Measurements from ENCODE around the gene OR52E8.

OR52E8 gene

DNA sequence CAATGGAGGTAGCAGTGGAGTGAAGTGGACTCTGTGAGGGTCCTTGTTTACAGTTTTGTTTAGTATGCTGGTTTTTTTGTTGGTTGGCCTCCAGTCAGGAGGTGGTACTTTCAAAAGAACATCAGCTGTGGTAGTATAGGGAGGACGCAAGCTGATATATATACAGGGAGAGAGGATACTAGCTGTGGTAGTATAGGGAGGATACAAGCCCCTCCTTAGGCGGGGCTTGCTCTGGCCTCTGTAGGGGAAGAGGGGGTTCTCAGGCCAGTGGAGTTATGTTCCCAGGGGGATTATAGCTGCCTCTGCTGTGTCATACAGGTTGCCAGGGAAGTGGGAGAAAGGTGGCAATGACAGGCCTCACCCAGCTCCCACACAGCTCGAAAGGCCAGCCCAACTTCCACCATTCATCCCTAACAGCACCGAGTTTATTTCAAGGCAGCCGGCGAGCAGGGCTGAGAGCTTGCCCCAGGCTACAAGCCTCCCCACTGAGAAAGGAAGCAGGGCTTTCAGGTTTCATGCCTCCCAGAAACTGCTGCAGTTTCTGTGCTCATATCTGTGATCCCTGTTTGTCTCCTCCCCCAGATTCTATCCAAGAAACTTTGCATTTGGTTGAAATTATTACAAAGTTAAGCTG, 26.2 kb downstream of the OR52E8 start:
- POLR2A ChIA-PET: no interaction called here
- no peaks in the 10 kb centered on the region for H3K9me3 ChIP-seq (ENCODE audit: control insufficient read depth, insufficient read depth, low read depth, low read length)
- no peaks in the 10 kb centered on the region for H3K4me1 ChIP-seq (ENCODE audit: control insufficient read depth, insufficient read depth, low read length)
- CTCF ChIA-PET: interaction anchor here (0.6 kb wide), 3 partner anchors 47 to 508 kb away, joined by 3 to 4 read pairs (median 3); no protein-coding TSS in a partner anchor
- H3K27ac ChIP-seq (ENCODE audit: extremely low read depth, low read depth, low read length): no peak overlapping the region
- H3K4me3 ChIP-seq (ENCODE audit: low read depth, low read length): no peak overlapping the region
- TF ChIP-seq ZNF221 (tag by site-specific recombination; IDR thresholded peaks at IDR 0.05; ENCODE audit: borderline replicate concordance) (no peak), MYNN (tag by site-specific recombination; IDR thresholded peaks at IDR 0.05; ENCODE audit: borderline replicate concordance) (no peak), ZNF341 (tag by site-specific recombination; IDR thresholded peaks at IDR 0.05; ENCODE audit: low read depth) (no peak), ZNF404 (tag by site-specific recombination; IDR thresholded peaks at IDR 0.05) (no peak), HOXC10 (CRISPR knock-in tag; IDR thresholded peaks at IDR 0.05) (no peak), ZNF121 (tag by site-specific recombination; IDR thresholded peaks at IDR 0.05) (no peak), SP3 (tag by site-specific recombination; IDR thresholded peaks at IDR 0.05) (no peak), ZNF239 (tag by site-specific recombination; IDR thresholded peaks at IDR 0.05) (no peak), GFI1B (tag by site-specific recombination; IDR thresholded peaks at IDR 0.05) (no peak), KLF9 (tag by site-specific recombination; IDR thresholded peaks at IDR 0.05; ENCODE audit: low read depth) (no peak), ZNF514 (tag by site-specific recombination; IDR thresholded peaks at IDR 0.05) (no peak), ZNF837 (tag by site-specific recombination; IDR thresholded peaks at IDR 0.05) (no peak), ZNF76 (tag by site-specific recombination; IDR thresholded peaks at IDR 0.05; ENCODE audit: borderline replicate concordance, low read depth) (no peak), ZNF473 (tag by site-specific recombination; IDR thresholded peaks at IDR 0.05) (no peak), YY1 (tag by site-specific recombination; IDR thresholded peaks at IDR 0.05) (no peak)
- TF ChIP-seq, protein P1, sequence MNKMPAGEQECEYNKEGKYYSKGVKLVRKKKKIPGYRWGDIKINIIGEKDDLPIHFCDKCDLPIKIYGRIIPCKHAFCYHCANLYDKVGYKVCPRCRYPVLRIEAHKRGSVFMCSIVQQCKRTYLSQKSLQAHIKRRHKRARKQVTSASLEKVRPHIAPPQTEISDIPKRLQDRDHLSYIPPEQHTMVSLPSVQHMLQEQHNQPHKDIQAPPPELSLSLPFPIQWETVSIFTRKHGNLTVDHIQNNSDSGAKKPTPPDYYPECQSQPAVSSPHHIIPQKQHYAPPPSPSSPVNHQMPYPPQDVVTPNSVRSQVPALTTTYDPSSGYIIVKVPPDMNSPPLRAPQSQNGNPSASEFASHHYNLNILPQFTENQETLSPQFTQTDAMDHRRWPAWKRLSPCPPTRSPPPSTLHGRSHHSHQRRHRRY (tag by site-specific recombination; IDR thresholded peaks at IDR 0.05): no peak
- TF ChIP-seq, protein P2, sequence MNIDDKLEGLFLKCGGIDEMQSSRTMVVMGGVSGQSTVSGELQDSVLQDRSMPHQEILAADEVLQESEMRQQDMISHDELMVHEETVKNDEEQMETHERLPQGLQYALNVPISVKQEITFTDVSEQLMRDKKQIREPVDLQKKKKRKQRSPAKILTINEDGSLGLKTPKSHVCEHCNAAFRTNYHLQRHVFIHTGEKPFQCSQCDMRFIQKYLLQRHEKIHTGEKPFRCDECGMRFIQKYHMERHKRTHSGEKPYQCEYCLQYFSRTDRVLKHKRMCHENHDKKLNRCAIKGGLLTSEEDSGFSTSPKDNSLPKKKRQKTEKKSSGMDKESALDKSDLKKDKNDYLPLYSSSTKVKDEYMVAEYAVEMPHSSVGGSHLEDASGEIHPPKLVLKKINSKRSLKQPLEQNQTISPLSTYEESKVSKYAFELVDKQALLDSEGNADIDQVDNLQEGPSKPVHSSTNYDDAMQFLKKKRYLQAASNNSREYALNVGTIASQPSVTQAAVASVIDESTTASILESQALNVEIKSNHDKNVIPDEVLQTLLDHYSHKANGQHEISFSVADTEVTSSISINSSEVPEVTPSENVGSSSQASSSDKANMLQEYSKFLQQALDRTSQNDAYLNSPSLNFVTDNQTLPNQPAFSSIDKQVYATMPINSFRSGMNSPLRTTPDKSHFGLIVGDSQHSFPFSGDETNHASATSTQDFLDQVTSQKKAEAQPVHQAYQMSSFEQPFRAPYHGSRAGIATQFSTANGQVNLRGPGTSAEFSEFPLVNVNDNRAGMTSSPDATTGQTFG (tag by site-specific recombination; IDR thresholded peaks at IDR 0.05; ENCODE audit: borderline replicate concordance): no peak
- no peaks in the 10 kb centered on the region for H3K36me3 ChIP-seq (ENCODE audit: control insufficient read depth in 2 of 2, insufficient read depth in 1 of 2, low read length in 2 of 2)

DNA sequence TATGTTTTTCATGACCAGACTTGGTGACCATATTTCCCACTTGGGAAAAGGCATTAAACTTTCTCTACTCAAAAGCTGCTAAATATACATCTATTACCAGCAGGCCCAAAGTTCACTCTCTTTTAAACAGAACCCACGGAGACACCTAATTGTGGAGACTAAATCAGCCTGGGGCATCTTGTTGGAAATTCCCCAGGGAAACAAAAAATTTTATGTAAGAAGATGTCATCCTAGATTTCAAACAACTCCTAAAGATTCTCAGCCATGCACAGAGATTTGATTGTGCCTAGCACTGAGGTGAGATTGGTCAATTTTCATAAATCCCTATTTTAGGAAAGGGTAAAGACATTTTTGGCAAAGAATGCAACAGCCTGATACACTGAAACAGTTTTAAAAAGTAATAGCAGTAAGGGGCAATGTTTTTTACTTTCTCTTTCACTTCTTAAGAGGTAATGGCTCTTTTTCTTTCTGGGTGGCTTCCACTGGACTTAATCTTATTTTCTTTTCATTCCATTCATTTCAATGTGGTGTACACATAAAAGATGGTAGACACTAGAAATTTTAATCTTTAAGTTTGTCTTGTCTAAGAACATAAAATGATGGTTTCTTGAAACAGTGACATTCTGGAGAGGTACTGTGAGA, 39.1 kb downstream of the OR52E8 start:
- H3K27ac ChIP-seq (ENCODE audit: extremely low read depth, low read depth, low read length): no peak overlapping the region
- H3K9me3 ChIP-seq (ENCODE audit: control insufficient read depth, insufficient read depth, low read depth, low read length): no peaks in the 10 kb centered on the region
- no peak overlapping the region for H3K4me3 ChIP-seq (ENCODE audit: low read depth, low read length)
- TF ChIP-seq ZNF560 (tag by site-specific recombination; IDR thresholded peaks at IDR 0.05; ENCODE audit: borderline replicate concordance) (no peak), TRIM28 (IDR thresholded peaks at IDR 0.05; ENCODE audit: borderline replicate concordance, low read length) (no peak), ZNF558 (tag by site-specific recombination; IDR thresholded peaks at IDR 0.05) (no peak)
- ChIA-PET POLR2A (no interaction called here), CTCF (no interaction called here)
- H3K36me3 ChIP-seq (ENCODE audit: control insufficient read depth in 2 of 2, insufficient read depth in 1 of 2, low read length in 2 of 2): no peaks in the 10 kb centered on the region
- no peaks in the 10 kb centered on the region for H3K4me1 ChIP-seq (ENCODE audit: control insufficient read depth, insufficient read depth, low read length)

Data from HEK293 (cell line).